GM21526 (cell line): ENCODE measurements around the gene LEKR1.
"Not testable (repeated sequence)": the region's sequence is repeated elsewhere in the genome, so short reads cannot be mapped to it uniquely, and the experiment has no call there.

Experiments
- ATAC-seq: cut with Tn5 transposase; IDR thresholded peaks from one replicate; pipeline ENCODE4 v1.9.1; 2021; ENCODE audit warnings: moderate library complexity; ENCODE audit not compliant: unreplicated experiment, low FRiP score

LEKR1 gene

GRCh38 chr3:156834435-156834834 is 8.3 kb downstream of the LEKR1 start:
- no peak for ATAC-seq

GRCh38 chr3:156834962-156835535 is 8.9 kb downstream of the LEKR1 start:
- no peak for ATAC-seq

GRCh38 chr3:156836701-156837100 is 10.5 kb downstream of the LEKR1 start:
- no peak for ATAC-seq

- ATAC-seq = no peak
Observed at GRCh38 chr3:156837115-156837514, 11.0 kb downstream of the LEKR1 start.

GRCh38 chr3:156838035-156838434 is 11.9 kb downstream of the LEKR1 start:
- no peak for ATAC-seq

- no peak for ATAC-seq
Observed at GRCh38 chr3:156840826-156841689, 14.9 kb downstream of the LEKR1 start.

- no peak for ATAC-seq
Observed at GRCh38 chr3:156843071-156843808, 17.1 kb downstream of the LEKR1 start.

GRCh38 chr3:156847752-156848448 is 21.7 kb downstream of the LEKR1 start:
- no peak for ATAC-seq

- peak; percentile 98 for ATAC-seq
Observed at GRCh38 chr3:156859578-156859977, 33.4 kb downstream of the LEKR1 start.

GRCh38 chr3:156860873-156861272 is 34.7 kb downstream of the LEKR1 start:
- no peak for ATAC-seq

- ATAC-seq = no peak
Observed at GRCh38 chr3:156862338-156862737, 36.2 kb downstream of the LEKR1 start.

GRCh38 chr3:156865732-156866131 is 39.6 kb downstream of the LEKR1 start:
- no peak for ATAC-seq

- no peak for ATAC-seq
Observed at GRCh38 chr3:156867174-156867573, 41.0 kb downstream of the LEKR1 start.

GRCh38 chr3:156867920-156868319 is 41.8 kb downstream of the LEKR1 start:
- ATAC-seq = no peak

- ATAC-seq = no peak
Observed at GRCh38 chr3:156873906-156874305, 47.8 kb downstream of the LEKR1 start.

- not testable (repeated sequence) for ATAC-seq
Observed at GRCh38 chr3:156879491-156879890, 53.3 kb downstream of the LEKR1 start.

GRCh38 chr3:156885761-156886160 is 59.6 kb downstream of the LEKR1 start:
- ATAC-seq = no peak

GRCh38 chr3:156888176-156888575 is 62.0 kb downstream of the LEKR1 start:
- ATAC-seq = no peak

GRCh38 chr3:156888576-156888975 is 62.4 kb downstream of the LEKR1 start:
- no peak for ATAC-seq

GRCh38 chr3:156892701-156893100 is 66.5 kb downstream of the LEKR1 start:
- ATAC-seq = no peak

- ATAC-seq = not testable (repeated sequence)
Observed at GRCh38 chr3:156895374-156895773, 69.2 kb downstream of the LEKR1 start.
